Sigmoid colon (tissue), 4 donors: ENCODE results near the gene GALNT1.

ENCODE experiments used
- CTCF ChIP-seq, 4 experiments: fragments of 450-650 bp in 3 of 4; fragments of 200-600 bp in 1 of 4; IDR thresholded peaks; one replicate each; pipeline ENCODE4 v1.5.1; 2016 to 2019; ENCODE audit warnings: antibody characterized with exemption in 4 of 4, mild to moderate bottlenecking in 3 of 4, moderate library complexity in 2 of 4
- POLR2AphosphoS5 ChIP-seq, 4 donors: sonication (generic); formaldehyde crosslinking; IDR thresholded peaks; one replicate each; pipeline ENCODE4 v1.6.1; 2017; ENCODE audit warnings: antibody characterized with exemption in 4 of 4

- TF ChIP-seq POLR2AphosphoS5 (IDR thresholded peaks at IDR 0.05) (no peak), CTCF (IDR thresholded peaks at IDR 0.05) (no peak)
Measured at GRCh38 chr18:35662293-35663062, 80.9 kb downstream of the GALNT1 start.
